Activated naive CD4-positive, alpha-beta T cell treated with anti-CD3 and anti-CD28 coated beads, Interleukin-2, amount 50 U/mL, for 24 hours (primary cell): ENCODE measurements around the gene JAG2.

Source experiments
- H3K27ac Mint-ChIP-seq: one replicate; pipeline ENCODE4 v1.8.0; 2021; ENCODE audit warnings: mild to moderate bottlenecking, mixed read lengths
- H3K27me3 Mint-ChIP-seq: one replicate; pipeline ENCODE4 v1.8.0; 2021; ENCODE audit warnings: mixed read lengths
- H3K36me3 Mint-ChIP-seq: one replicate; pipeline ENCODE4 v1.8.0; 2021; ENCODE audit warnings: mixed read lengths
- H3K4me1 Mint-ChIP-seq: one replicate; pipeline ENCODE4 v1.8.0; 2021; ENCODE audit warnings: mixed read lengths
- H3K4me3 Mint-ChIP-seq: one replicate; pipeline ENCODE4 v1.8.0; 2021; ENCODE audit warnings: mild to moderate bottlenecking, mixed read lengths
- H3K9me3 Mint-ChIP-seq: one replicate; pipeline ENCODE4 v1.8.0; 2021; ENCODE audit warnings: mixed read lengths

JAG2 gene

GRCh38 chr14:105145381-105146180, 23.0 kb downstream of the JAG2 start:
- Mint-ChIP-seq H3K36me3 (no peaks in the 10 kb centered on the region), H3K27me3 (no peaks in the 10 kb centered on the region), H3K9me3 (no peaks in the 10 kb centered on the region), H3K4me3 (no peak overlapping the region), H3K4me1 (no peaks in the 10 kb centered on the region), H3K27ac (no peak overlapping the region)

GRCh38 chr14:105144666-105145380, 23.8 kb downstream of the JAG2 start:
- no peaks in the 10 kb centered on the region for H3K27me3 Mint-ChIP-seq
- no peak overlapping the region for H3K27ac Mint-ChIP-seq
- H3K9me3 Mint-ChIP-seq = no peaks in the 10 kb centered on the region
- H3K4me1 Mint-ChIP-seq = no peaks in the 10 kb centered on the region
- H3K4me3 Mint-ChIP-seq = no peak overlapping the region
- no peaks in the 10 kb centered on the region for H3K36me3 Mint-ChIP-seq

DNA sequence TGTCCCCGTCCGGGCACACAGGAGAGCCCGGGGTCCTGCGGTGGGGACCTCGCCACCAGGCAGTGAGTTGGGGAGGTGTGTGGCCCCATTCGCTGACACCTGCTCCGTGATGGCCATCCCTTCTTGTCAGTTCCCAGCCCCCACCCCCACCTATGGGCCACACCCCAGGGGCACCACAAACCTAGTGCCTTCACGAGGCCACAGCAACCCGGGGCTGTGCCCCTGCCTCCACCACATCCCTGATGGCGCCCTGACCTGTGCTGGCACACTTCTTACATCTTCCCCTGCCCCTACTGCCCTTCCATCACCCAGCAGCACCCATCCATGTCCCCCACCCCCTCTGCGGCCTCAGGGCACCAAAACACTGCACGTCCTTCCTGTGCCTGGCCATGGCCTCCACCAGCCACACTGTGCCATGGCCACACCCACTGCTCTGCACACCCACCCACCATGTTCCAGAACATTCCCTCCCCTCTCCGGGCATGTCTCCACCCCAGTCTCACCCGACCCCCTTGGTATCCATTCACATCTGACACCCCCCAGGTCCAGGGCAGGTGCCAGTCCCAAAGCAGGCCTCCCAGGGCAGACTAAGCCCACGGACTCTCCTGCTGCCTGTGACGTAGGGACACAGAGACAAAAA, 24.4 kb downstream of the JAG2 start:
- no peaks in the 10 kb centered on the region for H3K36me3 Mint-ChIP-seq
- H3K4me3 Mint-ChIP-seq = no peak overlapping the region
- no peaks in the 10 kb centered on the region for H3K27me3 Mint-ChIP-seq
- no peaks in the 10 kb centered on the region for H3K9me3 Mint-ChIP-seq
- no peak overlapping the region for H3K27ac Mint-ChIP-seq
- no peaks in the 10 kb centered on the region for H3K4me1 Mint-ChIP-seq

GRCh38 chr14:105143451-105144025, 25.0 kb downstream of the JAG2 start:
- no peaks in the 10 kb centered on the region for H3K27me3 Mint-ChIP-seq
- H3K36me3 Mint-ChIP-seq = no peaks in the 10 kb centered on the region
- H3K27ac Mint-ChIP-seq = no peak overlapping the region

GRCh38 chr14:105142651-105143450, 25.7 kb downstream of the JAG2 start:
- no peaks in the 10 kb centered on the region for H3K36me3 Mint-ChIP-seq
- no peaks in the 10 kb centered on the region for H3K4me1 Mint-ChIP-seq
- H3K4me3 Mint-ChIP-seq = no peak overlapping the region
- H3K9me3 Mint-ChIP-seq = no peaks in the 10 kb centered on the region
- no peaks in the 10 kb centered on the region for H3K27me3 Mint-ChIP-seq
- H3K27ac Mint-ChIP-seq = no peak overlapping the region

More at GRCh38 chr14:105143451-105144025, 25.0 kb downstream of the JAG2 start:
- Mint-ChIP-seq H3K4me3 (no peak overlapping the region), H3K9me3 (no peaks in the 10 kb centered on the region), H3K4me1 (no peaks in the 10 kb centered on the region)

- Mint-ChIP-seq H3K9me3 (no peaks in the 10 kb centered on the region), H3K4me3 (no peak overlapping the region), H3K4me1 (no peaks in the 10 kb centered on the region), H3K27ac (no peak overlapping the region), H3K36me3 (no peaks in the 10 kb centered on the region), H3K27me3 (no peaks in the 10 kb centered on the region)
These were observed 26.9 kb downstream of the JAG2 start for GRCh38 chr14:105141486-105142281.

DNA sequence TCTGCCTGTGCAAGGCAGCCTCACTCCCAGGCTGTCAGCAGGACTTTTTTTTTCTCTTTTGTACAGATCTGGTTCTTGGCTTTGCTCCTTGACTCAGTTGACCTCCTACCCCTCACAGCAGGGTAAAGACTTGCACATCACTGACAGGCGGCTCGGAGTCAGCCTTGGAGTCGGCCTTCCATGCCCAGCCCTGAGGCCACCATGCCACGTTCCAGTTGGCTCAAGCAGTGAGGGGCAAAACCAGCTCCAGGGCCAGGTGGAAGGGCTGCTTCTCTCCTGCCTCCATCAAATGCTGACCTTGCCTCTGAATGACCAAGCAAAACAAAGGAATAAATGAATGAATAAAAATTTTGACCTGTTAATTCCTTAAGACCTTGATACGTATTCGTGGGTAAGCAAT, 27.6 kb downstream of the JAG2 start:
- no peaks in the 10 kb centered on the region for H3K4me1 Mint-ChIP-seq
- H3K9me3 Mint-ChIP-seq = no peaks in the 10 kb centered on the region
- H3K4me3 Mint-ChIP-seq = no peak overlapping the region
- no peaks in the 10 kb centered on the region for H3K36me3 Mint-ChIP-seq
- H3K27ac Mint-ChIP-seq = no peak overlapping the region
- H3K27me3 Mint-ChIP-seq = no peaks in the 10 kb centered on the region

DNA sequence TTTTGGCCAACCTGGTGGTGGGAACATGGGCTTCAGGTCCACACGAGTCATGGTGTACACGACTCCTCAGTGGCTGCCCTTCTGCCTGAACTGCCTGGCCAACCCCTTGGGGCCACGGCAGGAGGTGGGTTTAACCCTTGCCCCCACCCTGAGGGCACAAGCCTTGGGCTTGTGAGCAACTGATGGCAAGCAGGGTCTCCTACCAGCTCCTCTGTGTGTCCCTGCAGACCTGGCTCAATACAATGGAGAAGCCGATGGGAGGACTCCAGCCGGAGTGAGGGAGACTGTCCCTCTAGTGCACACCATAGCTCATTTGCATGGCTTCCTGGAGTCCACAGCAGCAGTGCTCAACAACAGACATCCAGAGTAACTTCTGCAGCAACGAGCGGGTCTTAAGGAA, 28.0 kb downstream of the JAG2 start:
- Mint-ChIP-seq H3K4me1 (no peaks in the 10 kb centered on the region), H3K4me3 (no peak overlapping the region), H3K27me3 (no peaks in the 10 kb centered on the region), H3K36me3 (no peaks in the 10 kb centered on the region), H3K9me3 (no peaks in the 10 kb centered on the region), H3K27ac (no peak overlapping the region)

DNA sequence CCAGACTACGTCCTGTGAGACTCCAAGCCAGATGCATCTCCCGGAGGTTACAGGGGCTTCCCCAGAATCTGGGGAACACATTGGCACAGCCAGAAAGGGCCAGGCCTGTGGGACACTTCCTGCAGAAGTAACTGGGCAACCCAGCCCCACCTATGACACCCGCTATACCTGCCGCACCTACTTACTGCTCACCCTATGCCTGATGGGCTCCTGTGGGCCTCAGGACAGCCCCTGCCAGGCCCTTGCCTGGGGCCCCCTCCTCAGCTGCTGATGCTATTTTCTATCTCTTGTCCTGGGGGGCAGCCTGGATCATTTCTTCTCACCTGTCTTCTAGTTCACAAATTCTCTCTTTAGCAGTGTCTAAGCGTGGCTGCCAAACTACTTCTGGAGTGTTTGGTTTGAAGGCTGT, 28.7 kb downstream of the JAG2 start:
- H3K4me1 Mint-ChIP-seq = no peaks in the 10 kb centered on the region
- H3K4me3 Mint-ChIP-seq = no peak overlapping the region
- H3K36me3 Mint-ChIP-seq = no peaks in the 10 kb centered on the region
- no peaks in the 10 kb centered on the region for H3K9me3 Mint-ChIP-seq
- no peak overlapping the region for H3K27ac Mint-ChIP-seq
- H3K27me3 Mint-ChIP-seq = peaks cover 1% of the 10 kb centered on the region

DNA sequence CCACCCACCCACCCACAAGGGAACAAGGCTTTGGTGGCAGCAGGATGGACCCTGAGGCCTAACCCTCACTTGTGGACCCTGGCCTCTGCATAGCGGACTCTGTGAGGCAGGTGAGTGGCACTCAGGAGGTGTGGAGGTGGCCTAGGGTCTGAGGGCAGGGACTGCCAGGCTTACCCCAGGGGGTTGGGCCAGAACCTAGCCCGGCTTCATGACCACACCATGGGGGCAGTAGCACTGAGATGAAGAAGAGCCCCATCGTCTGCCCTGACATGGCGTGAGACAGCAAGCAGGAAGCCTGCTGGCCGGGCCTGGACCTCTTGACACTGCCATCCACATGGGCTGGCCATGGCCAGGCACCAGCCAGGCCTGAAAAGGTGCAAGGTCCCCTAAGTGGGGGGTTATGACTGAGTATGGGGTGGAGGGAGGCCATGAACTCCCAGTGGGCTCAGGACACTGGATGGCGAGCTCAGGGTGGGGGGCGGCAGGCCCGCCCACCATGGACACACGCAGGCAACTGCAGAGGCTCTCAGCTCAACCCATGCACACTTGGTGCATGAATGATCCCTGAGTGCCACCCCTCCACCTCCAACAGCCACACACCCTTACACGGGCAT, 29.3 kb downstream of the JAG2 start:
- no peaks in the 10 kb centered on the region for H3K9me3 Mint-ChIP-seq
- no peaks in the 10 kb centered on the region for H3K4me1 Mint-ChIP-seq
- no peak overlapping the region for H3K4me3 Mint-ChIP-seq
- H3K27ac Mint-ChIP-seq = no peak overlapping the region
- no peaks in the 10 kb centered on the region for H3K36me3 Mint-ChIP-seq
- H3K27me3 Mint-ChIP-seq = peaks cover 4% of the 10 kb centered on the region

- no peak overlapping the region for H3K27ac Mint-ChIP-seq
These were observed 29.9 kb downstream of the JAG2 start for GRCh38 chr14:105138551-105139111.

GRCh38 chr14:105138021-105138541, 30.5 kb downstream of the JAG2 start:
- H3K27me3 Mint-ChIP-seq = peaks cover 9% of the 10 kb centered on the region

More at GRCh38 chr14:105138551-105139111, 29.9 kb downstream of the JAG2 start:
- Mint-ChIP-seq H3K4me1 (no peaks in the 10 kb centered on the region), H3K4me3 (no peak overlapping the region), H3K9me3 (no peaks in the 10 kb centered on the region), H3K27me3 (peaks cover 6% of the 10 kb centered on the region), H3K36me3 (no peaks in the 10 kb centered on the region)

DNA sequence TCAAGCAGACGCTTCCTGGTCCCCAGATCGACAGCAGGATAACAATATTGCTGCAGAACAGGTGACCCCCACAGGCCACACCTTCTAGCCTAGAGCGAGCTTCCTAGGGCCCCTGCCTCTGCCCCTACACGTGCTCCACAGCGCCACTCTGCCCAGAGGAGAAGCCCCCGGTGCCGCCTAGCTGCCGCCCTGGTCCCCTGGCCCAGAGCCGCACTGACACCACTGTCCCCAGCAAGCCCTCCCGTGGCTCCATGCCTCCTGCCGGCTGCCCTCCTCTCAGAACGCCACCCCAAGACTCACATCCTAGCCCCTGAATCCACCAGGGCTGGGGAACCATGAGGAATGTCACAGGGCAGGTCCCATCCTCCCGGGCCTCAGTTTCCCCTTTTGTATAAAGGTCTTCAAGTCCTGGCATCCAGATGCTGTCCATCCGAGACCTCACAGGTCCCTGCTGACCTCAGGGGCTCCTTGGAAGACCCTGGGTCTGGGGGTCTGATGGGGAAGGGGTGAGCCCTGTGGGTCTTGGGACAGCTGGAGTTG, 31.0 kb downstream of the JAG2 start:
- H3K27ac Mint-ChIP-seq = no peak overlapping the region
- H3K4me1 Mint-ChIP-seq = no peaks in the 10 kb centered on the region
- H3K27me3 Mint-ChIP-seq = peaks cover 12% of the 10 kb centered on the region
- H3K4me3 Mint-ChIP-seq = no peak overlapping the region
- no peaks in the 10 kb centered on the region for H3K36me3 Mint-ChIP-seq
- no peaks in the 10 kb centered on the region for H3K9me3 Mint-ChIP-seq

More at GRCh38 chr14:105138021-105138541, 30.5 kb downstream of the JAG2 start:
- no peaks in the 10 kb centered on the region for H3K36me3 Mint-ChIP-seq
- H3K27ac Mint-ChIP-seq = no peak overlapping the region
- H3K9me3 Mint-ChIP-seq = no peaks in the 10 kb centered on the region
- H3K4me3 Mint-ChIP-seq = no peak overlapping the region
- H3K4me1 Mint-ChIP-seq = no peaks in the 10 kb centered on the region
